Measurements from ENCODE around the gene MAU2.

- TF ChIP-seq USF2 (IDR thresholded peaks at IDR 0.05; ENCODE audit: low read length) (no peak), TAF1 (IDR thresholded peaks at IDR 0.05; ENCODE audit: low read depth, low read length) (no peak)
Measured at GRCh38 chr19:19347401-19348110, 26.9 kb downstream of the MAU2 start.
